HEK293 (cell line): ENCODE results near the gene LIMA1.

Experiments
- GFI1B ChIP-seq: fragments of 450-650 bp; formaldehyde crosslinking; IDR thresholded peaks from 2 replicates; pipeline ENCODE4 v1.5.1; 2016; ENCODE audit warnings: missing biosample characterization, missing genetic modification characterization
- GLIS2 ChIP-seq: fragments of 450-650 bp; formaldehyde crosslinking; IDR thresholded peaks from 2 replicates; pipeline ENCODE4 v1.5.1; 2016; ENCODE audit warnings: missing biosample characterization, missing genetic modification characterization
- KLF7 ChIP-seq: fragments of 450-650 bp; formaldehyde crosslinking; IDR thresholded peaks from 2 replicates; pipeline ENCODE4 v1.5.1; 2016; ENCODE audit warnings: missing biosample characterization, missing genetic modification characterization, borderline replicate concordance
- KLF8 ChIP-seq: fragments of 450-650 bp; formaldehyde crosslinking; IDR thresholded peaks from 2 replicates; pipeline ENCODE4 v1.5.1; 2016; ENCODE audit warnings: missing biosample characterization, missing genetic modification characterization
- MEIS1 ChIP-seq: sonication (generic); formaldehyde crosslinking; IDR thresholded peaks from 2 replicates; pipeline ENCODE4 v1.8.1; 2022; ENCODE audit warnings: missing genetic modification reagents, mild to moderate bottlenecking, borderline replicate concordance
- MYNN ChIP-seq: fragments of 450-650 bp; formaldehyde crosslinking; IDR thresholded peaks from 2 replicates; pipeline ENCODE4 v1.5.1; 2016; ENCODE audit warnings: missing biosample characterization, missing genetic modification characterization, borderline replicate concordance
- SCRT2 ChIP-seq: fragments of 450-650 bp; formaldehyde crosslinking; IDR thresholded peaks from 2 replicates; pipeline ENCODE4 v1.5.1; 2016; ENCODE audit warnings: missing biosample characterization, missing genetic modification characterization
- ZBTB1 ChIP-seq: fragments of 450-650 bp; formaldehyde crosslinking; IDR thresholded peaks from 2 replicates; pipeline ENCODE4 v1.5.1; 2016; ENCODE audit warnings: missing biosample characterization, missing genetic modification characterization
- ZBTB48 ChIP-seq: fragments of 450-650 bp; formaldehyde crosslinking; IDR thresholded peaks from 2 replicates; pipeline ENCODE4 v1.5.1; 2016; ENCODE audit warnings: missing biosample characterization, missing genetic modification characterization
- ZBTB8A ChIP-seq: fragments of 450-650 bp; formaldehyde crosslinking; IDR thresholded peaks from 2 replicates; pipeline ENCODE4 v1.5.1; 2016; ENCODE audit warnings: missing biosample characterization, missing genetic modification characterization
- ZNF175 ChIP-seq: fragments of 450-650 bp; formaldehyde crosslinking; IDR thresholded peaks from 2 replicates; pipeline ENCODE4 v1.5.1; 2016; ENCODE audit warnings: missing biosample characterization, missing genetic modification characterization
- ZNF19 ChIP-seq: fragments of 450-650 bp; formaldehyde crosslinking; IDR thresholded peaks from 2 replicates; pipeline ENCODE4; 2016; ENCODE audit warnings: missing biosample characterization, missing genetic modification characterization, low read depth
- ZNF2 ChIP-seq: fragments of 450-650 bp; formaldehyde crosslinking; IDR thresholded peaks from 2 replicates; pipeline ENCODE4 v1.5.1; 2016; ENCODE audit warnings: missing biosample characterization, missing genetic modification characterization
- ZNF266 ChIP-seq: fragments of 450-650 bp; formaldehyde crosslinking; IDR thresholded peaks from 2 replicates; pipeline ENCODE4 v1.5.1; 2016; ENCODE audit warnings: missing biosample characterization, missing genetic modification characterization, low read depth
- ZNF274 ChIP-seq, 2 experiments: fragments of 200-500 bp in 1 of 2; fragments of 450-650 bp in 1 of 2; sonication (Bioruptor generic) in 1 of 2; formaldehyde crosslinking in 1 of 2; IDR thresholded peaks; 2 replicates each; pipeline versions ENCODE4 v1.5.1 to v1.6.1; 2014 to 2016; ENCODE audit warnings: borderline replicate concordance in 1 of 2, inconsistent platforms in 1 of 2, low read length in 1 of 2, missing biosample characterization in 1 of 2, missing genetic modification characterization in 1 of 2
- ZNF341 ChIP-seq: fragments of 450-650 bp; formaldehyde crosslinking; IDR thresholded peaks from 2 replicates; pipeline ENCODE4; 2016; ENCODE audit warnings: low read depth, missing biosample characterization, missing genetic modification characterization
- ZNF426 ChIP-seq: fragments of 450-650 bp; formaldehyde crosslinking; IDR thresholded peaks from 2 replicates; pipeline ENCODE4 v1.5.1; 2017; ENCODE audit warnings: missing biosample characterization, missing genetic modification characterization, mild to moderate bottlenecking, inconsistent platforms, moderate library complexity
- ZNF48 ChIP-seq: fragments of 450-650 bp; formaldehyde crosslinking; IDR thresholded peaks from 2 replicates; pipeline ENCODE4 v1.5.1; 2016; ENCODE audit warnings: missing biosample characterization, missing genetic modification characterization
- ZNF549 ChIP-seq: fragments of 450-650 bp; IDR thresholded peaks from 2 replicates; pipeline ENCODE4 v1.5.1; 2018; ENCODE audit warnings: missing biosample characterization, missing genetic modification characterization, mild to moderate bottlenecking, inconsistent platforms, moderate library complexity
- ZNF629 ChIP-seq: fragments of 450-650 bp; formaldehyde crosslinking; IDR thresholded peaks from 2 replicates; pipeline ENCODE4 v1.5.1; 2017; ENCODE audit warnings: missing biosample characterization, missing genetic modification characterization
- ZNF658 ChIP-seq: fragments of 450-650 bp; formaldehyde crosslinking; IDR thresholded peaks from 2 replicates; pipeline ENCODE4; 2016; ENCODE audit warnings: missing biosample characterization, missing genetic modification characterization
- ZNF777 ChIP-seq: fragments of 450-650 bp; formaldehyde crosslinking; IDR thresholded peaks from 2 replicates; pipeline ENCODE4 v1.5.1; 2017; ENCODE audit warnings: missing biosample characterization, missing genetic modification characterization, borderline replicate concordance
- ZNF785 ChIP-seq: fragments of 450-650 bp; formaldehyde crosslinking; IDR thresholded peaks from 2 replicates; pipeline ENCODE4 v1.5.1; 2016; ENCODE audit warnings: missing biosample characterization, missing genetic modification characterization
- TF ChIP-seq, protein P1 (sequence below): fragments of 450-650 bp; formaldehyde crosslinking; IDR thresholded peaks from 2 replicates; pipeline ENCODE4 v1.5.1; 2017; ENCODE audit warnings: missing biosample characterization, missing genetic modification characterization
- TF ChIP-seq, protein P2 (sequence below): fragments of 450-650 bp; formaldehyde crosslinking; IDR thresholded peaks from 2 replicates; pipeline ENCODE4 v1.5.1; 2017; ENCODE audit warnings: missing biosample characterization, missing genetic modification characterization
- TF ChIP-seq, protein P3 (sequence below): fragments of 450-650 bp; formaldehyde crosslinking; IDR thresholded peaks from 2 replicates; pipeline ENCODE4 v1.5.1; 2016; ENCODE audit warnings: missing biosample characterization, missing genetic modification characterization
- TF ChIP-seq, protein P4 (sequence below): IDR thresholded peaks from 2 replicates; pipeline ENCODE4 v1.6.1; 2011; ENCODE audit warnings: mild to moderate bottlenecking, low read depth, low read length, borderline replicate concordance
- TF ChIP-seq, protein P5 (sequence below): fragments of 450-650 bp; formaldehyde crosslinking; IDR thresholded peaks from 2 replicates; pipeline ENCODE4 v1.5.1; 2016; ENCODE audit warnings: missing biosample characterization, missing genetic modification characterization
- TF ChIP-seq, protein P6 (sequence below): fragments of 450-650 bp; formaldehyde crosslinking; IDR thresholded peaks from 2 replicates; pipeline ENCODE4; 2016; ENCODE audit warnings: missing biosample characterization, missing genetic modification characterization

Gene LIMA1

DNA sequence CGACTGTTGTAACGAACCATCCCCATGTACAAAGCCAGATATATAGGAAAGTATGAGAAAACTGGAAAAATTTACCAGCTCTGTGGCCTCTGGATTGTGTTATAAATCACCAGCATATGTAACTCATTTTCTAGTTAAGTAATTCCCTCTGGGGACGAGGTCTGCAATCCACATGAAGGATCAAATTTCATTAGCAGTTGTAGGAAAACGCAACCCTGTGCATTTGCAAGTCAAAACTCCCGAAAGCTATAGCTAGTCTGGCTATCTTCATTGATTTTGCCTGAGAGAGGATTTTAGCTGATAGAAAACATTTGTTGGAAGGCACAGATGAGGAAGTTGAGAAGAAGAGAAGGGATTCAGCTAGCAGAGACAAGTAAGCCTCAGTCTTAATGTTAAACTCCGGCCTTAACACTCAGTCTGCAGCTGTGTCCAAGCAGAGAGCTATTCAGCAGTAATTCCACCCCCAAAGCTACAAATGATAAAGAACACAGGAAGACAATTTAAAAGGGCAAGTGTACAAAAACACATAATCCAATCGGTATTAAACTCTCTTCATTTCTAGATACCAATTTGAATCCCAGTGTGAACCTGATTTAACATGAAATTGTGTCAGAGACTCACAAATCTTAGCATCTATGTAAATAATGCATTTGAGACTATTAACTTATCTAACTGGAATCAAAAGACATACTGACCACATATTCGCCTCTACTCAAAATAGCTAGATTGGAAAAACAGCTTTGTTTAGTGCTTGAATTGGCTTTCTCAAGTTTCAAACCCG, 61.9 kb downstream of the LIMA1 start (continued):
- TF ChIP-seq, protein P1, sequence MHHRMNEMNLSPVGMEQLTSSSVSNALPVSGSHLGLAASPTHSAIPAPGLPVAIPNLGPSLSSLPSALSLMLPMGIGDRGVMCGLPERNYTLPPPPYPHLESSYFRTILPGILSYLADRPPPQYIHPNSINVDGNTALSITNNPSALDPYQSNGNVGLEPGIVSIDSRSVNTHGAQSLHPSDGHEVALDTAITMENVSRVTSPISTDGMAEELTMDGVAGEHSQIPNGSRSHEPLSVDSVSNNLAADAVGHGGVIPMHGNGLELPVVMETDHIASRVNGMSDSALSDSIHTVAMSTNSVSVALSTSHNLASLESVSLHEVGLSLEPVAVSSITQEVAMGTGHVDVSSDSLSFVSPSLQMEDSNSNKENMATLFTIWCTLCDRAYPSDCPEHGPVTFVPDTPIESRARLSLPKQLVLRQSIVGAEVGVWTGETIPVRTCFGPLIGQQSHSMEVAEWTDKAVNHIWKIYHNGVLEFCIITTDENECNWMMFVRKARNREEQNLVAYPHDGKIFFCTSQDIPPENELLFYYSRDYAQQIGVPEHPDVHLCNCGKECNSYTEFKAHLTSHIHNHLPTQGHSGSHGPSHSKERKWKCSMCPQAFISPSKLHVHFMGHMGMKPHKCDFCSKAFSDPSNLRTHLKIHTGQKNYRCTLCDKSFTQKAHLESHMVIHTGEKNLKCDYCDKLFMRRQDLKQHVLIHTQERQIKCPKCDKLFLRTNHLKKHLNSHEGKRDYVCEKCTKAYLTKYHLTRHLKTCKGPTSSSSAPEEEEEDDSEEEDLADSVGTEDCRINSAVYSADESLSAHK (tag by site-specific recombination), result peak; percentile 51
- TF ChIP-seq, protein P2, sequence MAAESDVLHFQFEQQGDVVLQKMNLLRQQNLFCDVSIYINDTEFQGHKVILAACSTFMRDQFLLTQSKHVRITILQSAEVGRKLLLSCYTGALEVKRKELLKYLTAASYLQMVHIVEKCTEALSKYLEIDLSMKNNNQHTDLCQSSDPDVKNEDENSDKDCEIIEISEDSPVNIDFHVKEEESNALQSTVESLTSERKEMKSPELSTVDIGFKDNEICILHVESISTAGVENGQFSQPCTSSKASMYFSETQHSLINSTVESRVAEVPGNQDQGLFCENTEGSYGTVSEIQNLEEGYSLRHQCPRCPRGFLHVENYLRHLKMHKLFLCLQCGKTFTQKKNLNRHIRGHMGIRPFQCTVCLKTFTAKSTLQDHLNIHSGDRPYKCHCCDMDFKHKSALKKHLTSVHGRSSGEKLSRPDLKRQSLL (tag by site-specific recombination), result peak; percentile 24; the same call in 1 of the 2 replicates
- TF ChIP-seq ZNF48 (no peak), ZBTB1 (peak; percentile 86; the same call in 1 of the 2 replicates), ZNF341 (tag by site-specific recombination) (0 out of 2 replicates have a peak, but pooled peaks have one; percentile 23), MEIS1 (CRISPR knock-in tag) (no peak), SCRT2 (tag by site-specific recombination) (no peak), ZNF266 (tag by site-specific recombination) (no peak), ZNF19 (tag by site-specific recombination) (no peak), ZNF549 (tag by site-specific recombination) (no peak), ZBTB48 (no peak), KLF7 (tag by site-specific recombination) (no peak), ZNF274 (IDR thresholded peaks at IDR 0.05; ENCODE audit: low read length) (no peak), ZNF274 (tag by site-specific recombination; IDR thresholded peaks at IDR 0.05; ENCODE audit: borderline replicate concordance) (no peak), ZBTB8A (no peak), ZNF426 (tag by site-specific recombination) (no peak), GLIS2 (tag by site-specific recombination) (no peak), KLF8 (tag by site-specific recombination) (peak; percentile 35; the same call in 1 of the 2 replicates), ZNF785 (tag by site-specific recombination) (no peak), ZNF658 (no peak), ZNF175 (tag by site-specific recombination) (no peak), MYNN (tag by site-specific recombination) (no peak), ZNF777 (tag by site-specific recombination) (no peak), ZNF629 (tag by site-specific recombination) (peak; percentile 83), GFI1B (tag by site-specific recombination) (no peak), ZNF2 (tag by site-specific recombination) (peak; percentile 73)
- TF ChIP-seq, protein P3, sequence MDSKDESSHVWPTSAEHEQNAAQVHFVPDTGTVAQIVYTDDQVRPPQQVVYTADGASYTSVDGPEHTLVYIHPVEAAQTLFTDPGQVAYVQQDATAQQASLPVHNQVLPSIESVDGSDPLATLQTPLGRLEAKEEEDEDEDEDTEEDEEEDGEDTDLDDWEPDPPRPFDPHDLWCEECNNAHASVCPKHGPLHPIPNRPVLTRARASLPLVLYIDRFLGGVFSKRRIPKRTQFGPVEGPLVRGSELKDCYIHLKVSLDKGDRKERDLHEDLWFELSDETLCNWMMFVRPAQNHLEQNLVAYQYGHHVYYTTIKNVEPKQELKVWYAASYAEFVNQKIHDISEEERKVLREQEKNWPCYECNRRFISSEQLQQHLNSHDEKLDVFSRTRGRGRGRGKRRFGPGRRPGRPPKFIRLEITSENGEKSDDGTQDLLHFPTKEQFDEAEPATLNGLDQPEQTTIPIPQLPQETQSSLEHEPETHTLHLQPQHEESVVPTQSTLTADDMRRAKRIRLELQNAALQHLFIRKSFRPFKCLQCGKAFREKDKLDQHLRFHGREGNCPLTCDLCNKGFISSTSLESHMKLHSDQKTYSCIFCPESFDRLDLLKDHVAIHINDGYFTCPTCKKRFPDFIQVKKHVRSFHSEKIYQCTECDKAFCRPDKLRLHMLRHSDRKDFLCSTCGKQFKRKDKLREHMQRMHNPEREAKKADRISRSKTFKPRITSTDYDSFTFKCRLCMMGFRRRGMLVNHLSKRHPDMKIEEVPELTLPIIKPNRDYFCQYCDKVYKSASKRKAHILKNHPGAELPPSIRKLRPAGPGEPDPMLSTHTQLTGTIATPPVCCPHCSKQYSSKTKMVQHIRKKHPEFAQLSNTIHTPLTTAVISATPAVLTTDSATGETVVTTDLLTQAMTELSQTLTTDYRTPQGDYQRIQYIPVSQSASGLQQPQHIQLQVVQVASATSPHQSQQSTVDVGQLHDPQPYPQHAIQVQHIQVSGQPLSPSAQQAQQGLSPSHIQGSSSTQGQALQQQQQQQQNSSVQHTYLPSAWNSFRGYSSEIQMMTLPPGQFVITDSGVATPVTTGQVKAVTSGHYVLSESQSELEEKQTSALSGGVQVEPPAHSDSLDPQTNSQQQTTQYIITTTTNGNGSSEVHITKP (tag by site-specific recombination), result peak; percentile 77
- TF ChIP-seq, protein P4, sequence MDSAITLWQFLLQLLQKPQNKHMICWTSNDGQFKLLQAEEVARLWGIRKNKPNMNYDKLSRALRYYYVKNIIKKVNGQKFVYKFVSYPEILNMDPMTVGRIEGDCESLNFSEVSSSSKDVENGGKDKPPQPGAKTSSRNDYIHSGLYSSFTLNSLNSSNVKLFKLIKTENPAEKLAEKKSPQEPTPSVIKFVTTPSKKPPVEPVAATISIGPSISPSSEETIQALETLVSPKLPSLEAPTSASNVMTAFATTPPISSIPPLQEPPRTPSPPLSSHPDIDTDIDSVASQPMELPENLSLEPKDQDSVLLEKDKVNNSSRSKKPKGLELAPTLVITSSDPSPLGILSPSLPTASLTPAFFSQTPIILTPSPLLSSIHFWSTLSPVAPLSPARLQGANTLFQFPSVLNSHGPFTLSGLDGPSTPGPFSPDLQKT, result no peak
- TF ChIP-seq, protein P5, sequence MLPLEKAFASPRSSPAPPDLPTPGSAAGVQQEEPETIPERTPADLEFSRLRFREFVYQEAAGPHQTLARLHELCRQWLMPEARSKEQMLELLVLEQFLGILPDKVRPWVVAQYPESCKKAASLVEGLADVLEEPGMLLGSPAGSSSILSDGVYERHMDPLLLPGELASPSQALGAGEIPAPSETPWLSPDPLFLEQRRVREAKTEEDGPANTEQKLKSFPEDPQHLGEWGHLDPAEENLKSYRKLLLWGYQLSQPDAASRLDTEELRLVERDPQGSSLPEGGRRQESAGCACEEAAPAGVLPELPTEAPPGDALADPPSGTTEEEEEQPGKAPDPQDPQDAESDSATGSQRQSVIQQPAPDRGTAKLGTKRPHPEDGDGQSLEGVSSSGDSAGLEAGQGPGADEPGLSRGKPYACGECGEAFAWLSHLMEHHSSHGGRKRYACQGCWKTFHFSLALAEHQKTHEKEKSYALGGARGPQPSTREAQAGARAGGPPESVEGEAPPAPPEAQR (tag by site-specific recombination), result no peak
- TF ChIP-seq, protein P6, sequence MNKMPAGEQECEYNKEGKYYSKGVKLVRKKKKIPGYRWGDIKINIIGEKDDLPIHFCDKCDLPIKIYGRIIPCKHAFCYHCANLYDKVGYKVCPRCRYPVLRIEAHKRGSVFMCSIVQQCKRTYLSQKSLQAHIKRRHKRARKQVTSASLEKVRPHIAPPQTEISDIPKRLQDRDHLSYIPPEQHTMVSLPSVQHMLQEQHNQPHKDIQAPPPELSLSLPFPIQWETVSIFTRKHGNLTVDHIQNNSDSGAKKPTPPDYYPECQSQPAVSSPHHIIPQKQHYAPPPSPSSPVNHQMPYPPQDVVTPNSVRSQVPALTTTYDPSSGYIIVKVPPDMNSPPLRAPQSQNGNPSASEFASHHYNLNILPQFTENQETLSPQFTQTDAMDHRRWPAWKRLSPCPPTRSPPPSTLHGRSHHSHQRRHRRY (tag by site-specific recombination), result no peak
